H1 (cell line): ENCODE results near the gene AK5. TPM values are rescaled to one million over a fixed set of nuclear protein-coding genes. Genes with fewer than 3 reads are reported as not detected.

Experiments used
- CTCF ChIA-PET: fragments of 300-600 bp; sonication (Branson Sonifier 250); formaldehyde crosslinking; loops from one replicate; lab custom pipeline; 2021; ENCODE audit not compliant: partially characterized antibody; lab: Charles Lee
- POLR2A ChIA-PET: fragments of 300-600 bp; sonication (Branson Sonifier 250); formaldehyde crosslinking; loops from one replicate; lab custom pipeline; 2021; ENCODE audit warnings: inconsistent platforms; ENCODE audit not compliant: partially characterized antibody; lab: Charles Lee
- DNase-seq, 2 experiments: peaks; one replicate each; pipeline versions ENCODE4 v3.0.0 to v3.0.0-alpha.2; 2010 to 2022; ENCODE audit warnings: low spot score in 2 of 2, low read depth in 1 of 2, mixed read lengths in 1 of 2
- FAIRE-seq: peaks from 2 replicates; lab custom pipeline; 2011; peaks lifted over from hg19 to GRCh38; lab: Jason Lieb, UNC
- H2AFZ ChIP-seq: 2 replicates; pipeline ENCODE4 v1.8.1; 2012; ENCODE audit warnings: low read length, inconsistent platforms
- H2AK5ac ChIP-seq: 2 replicates; pipeline ENCODE4 v1.6.1; 2013; ENCODE audit warnings: low read depth, low read length
- H2BK120ac ChIP-seq: replicated peaks from 2 replicates; pipeline ENCODE3; 2013; ENCODE audit warnings: low read depth, low read length, inconsistent platforms
- H2BK12ac ChIP-seq: 2 replicates; pipeline ENCODE4 v1.6.1; 2013; ENCODE audit warnings: low read depth, low read length
- H2BK15ac ChIP-seq: 2 replicates; pipeline ENCODE4 v1.6.1; 2013; ENCODE audit warnings: low read length
- H2BK20ac ChIP-seq: 2 replicates; pipeline ENCODE4 v1.6.1; 2013; ENCODE audit warnings: low read length
- H2BK5ac ChIP-seq: 2 replicates; pipeline ENCODE4 v1.6.1; 2013; ENCODE audit warnings: low read depth, low read length
- H3K14ac ChIP-seq: 2 replicates; pipeline ENCODE4 v1.6.1; 2013; ENCODE audit warnings: inconsistent platforms; ENCODE audit not compliant: insufficient read length
- H3K18ac ChIP-seq: 2 replicates; pipeline ENCODE4 v1.6.1; 2013; ENCODE audit warnings: low read length; ENCODE audit errors: extremely low read depth
- H3K23ac ChIP-seq: 2 replicates; pipeline ENCODE4 v1.6.1; 2013; ENCODE audit warnings: inconsistent platforms; ENCODE audit not compliant: insufficient read length
- H3K23me2 ChIP-seq: 2 replicates; pipeline ENCODE4 v1.6.1; 2013; ENCODE audit warnings: low read depth, low read length
- H3K27ac ChIP-seq: 2 replicates; pipeline ENCODE4 v1.6.1; 2011; ENCODE audit warnings: low read depth, low read length, inconsistent platforms
- H3K27me3 ChIP-seq, 4 experiments: replicated peaks in 1 of 4; 1 replicate in 1 of 4; 2 replicates in 3 of 4; pipeline versions ENCODE4 v1.6.1 to v1.8.1; 2011 to 2013; ENCODE audit warnings: low read length in 3 of 4, mild to moderate bottlenecking in 3 of 4, inconsistent platforms in 2 of 4, mixed read lengths in 2 of 4, moderate library complexity in 1 of 4; ENCODE audit not compliant: control insufficient read depth in 3 of 4, insufficient read depth in 3 of 4; ENCODE audit errors: extremely low read depth in 1 of 4
- H3K36me3 ChIP-seq, 4 experiments: 2 replicates each; pipeline versions ENCODE4 v1.6.1 to v1.8.1; 2011 to 2013; ENCODE audit warnings: mild to moderate bottlenecking in 4 of 4, low read length in 3 of 4, moderate library complexity in 2 of 4, control low read depth in 1 of 4, inconsistent platforms in 1 of 4; ENCODE audit not compliant: insufficient read depth in 4 of 4, control insufficient read depth in 2 of 4
- H3K4ac ChIP-seq: replicated peaks from 2 replicates; pipeline ENCODE3; 2013; ENCODE audit warnings: low read length, low read depth, mixed read lengths, inconsistent platforms; ENCODE audit not compliant: insufficient read length
- H3K4me1 ChIP-seq, 4 experiments: replicated peaks in 1 of 4; 1 replicate in 1 of 4; 2 replicates in 3 of 4; pipeline versions ENCODE4 v1.6.1 to v1.8.1; 2011 to 2013; ENCODE audit warnings: low read length in 3 of 4, inconsistent platforms in 2 of 4, mixed read lengths in 1 of 4; ENCODE audit not compliant: insufficient read depth in 4 of 4, control insufficient read depth in 3 of 4
- H3K4me2 ChIP-seq, 2 experiments: 2 replicates each; pipeline versions ENCODE4 v1.6.1 to v1.8.1; 2011 to 2013; ENCODE audit warnings: low read depth in 2 of 2, low read length in 2 of 2, control low read depth in 1 of 2, inconsistent platforms in 1 of 2, mild to moderate bottlenecking in 1 of 2; ENCODE audit not compliant: insufficient read depth in 1 of 2
- H3K4me3 ChIP-seq, 4 experiments: fragments of 200-600, 300-600 bp in 1 of 4; sonication (generic), shearing (Covaris generic), sonication (Bioruptor Twin) in 1 of 4; 2 replicates each; pipeline versions ENCODE4 v1.5.1 to v1.8.1; 2011 to 2016; ENCODE audit warnings: low read length in 4 of 4, low read depth in 3 of 4, control low read depth in 2 of 4, inconsistent platforms in 2 of 4, mild to moderate bottlenecking in 2 of 4, mixed read lengths in 1 of 4, moderate library complexity in 1 of 4; ENCODE audit not compliant: insufficient read depth in 2 of 4; ENCODE audit errors: extremely low read depth in 1 of 4
- H3K56ac ChIP-seq: replicated peaks from 2 replicates; pipeline ENCODE3; 2013; ENCODE audit warnings: low read depth, mild to moderate bottlenecking, mixed read lengths, low read length, inconsistent platforms; ENCODE audit not compliant: insufficient read length
- H3K79me1 ChIP-seq: 2 replicates; pipeline ENCODE4 v1.6.1; 2013; ENCODE audit warnings: low read depth, low read length, control low read depth
- H3K79me2 ChIP-seq, 2 experiments: 2 replicates each; pipeline versions ENCODE4 v1.6.1 to v1.8.1; 2012 to 2013; ENCODE audit warnings: low read length in 2 of 2, mild to moderate bottlenecking in 2 of 2, inconsistent platforms in 1 of 2; ENCODE audit not compliant: insufficient read depth in 2 of 2, control insufficient read depth in 1 of 2
- H3K9ac ChIP-seq, 4 experiments: replicated peaks in 1 of 4; 1 replicate in 1 of 4; 2 replicates in 3 of 4; pipeline versions ENCODE4 v1.6.1 to v1.8.1; 2011 to 2013; ENCODE audit warnings: low read depth in 3 of 4, low read length in 3 of 4, control low read depth in 2 of 4, mild to moderate bottlenecking in 2 of 4, moderate library complexity in 2 of 4, inconsistent platforms in 1 of 4; ENCODE audit errors: extremely low read depth in 1 of 4
- H3K9me3 ChIP-seq, 2 experiments: 2 replicates each; pipeline versions ENCODE4 v1.6.1 to v1.8.1; 2012 to 2013; ENCODE audit warnings: mild to moderate bottlenecking in 2 of 2, moderate library complexity in 2 of 2, control low read depth in 1 of 2, inconsistent platforms in 1 of 2, low read depth in 1 of 2, low read length in 1 of 2, mixed read lengths in 1 of 2; ENCODE audit not compliant: insufficient read depth in 2 of 2
- H4K20me1 ChIP-seq, 2 experiments: replicated peaks in 1 of 2; 2 replicates each; pipeline versions ENCODE3 to v1.8.1; 2011 to 2013; ENCODE audit warnings: inconsistent platforms in 2 of 2, low read length in 2 of 2, mild to moderate bottlenecking in 1 of 2; ENCODE audit not compliant: insufficient read depth in 2 of 2, control insufficient read depth in 1 of 2
- H4K5ac ChIP-seq: 2 replicates; pipeline ENCODE4 v1.6.1; 2013; ENCODE audit warnings: low read length, low read depth, mixed read lengths, inconsistent platforms; ENCODE audit not compliant: insufficient read length
- H4K8ac ChIP-seq: 2 replicates; pipeline ENCODE4 v1.8.0; 2013; ENCODE audit warnings: mild to moderate bottlenecking, moderate library complexity, low read length, inconsistent platforms; ENCODE audit not compliant: insufficient read depth; ENCODE audit errors: extremely low read depth
- H4K91ac ChIP-seq: replicated peaks from 2 replicates; pipeline ENCODE3; 2013; ENCODE audit warnings: low read length, mixed read lengths, inconsistent platforms; ENCODE audit not compliant: insufficient read length
- BCL11A ChIP-seq, 2 experiments: IDR thresholded peaks; one replicate each; pipeline ENCODE4 v1.6.1; 2011; ENCODE audit warnings: low read depth in 2 of 2, low read length in 2 of 2, mild to moderate bottlenecking in 2 of 2
- CEBPB ChIP-seq: IDR thresholded peaks from 2 replicates; pipeline ENCODE4 v1.6.1; 2012; ENCODE audit warnings: low read depth, low read length
- CHD2 ChIP-seq: IDR thresholded peaks from 2 replicates; pipeline ENCODE4 v1.6.1; 2012; ENCODE audit warnings: low read length, improper control_type of control experiment
- JUND ChIP-seq: IDR thresholded peaks from 2 replicates; pipeline ENCODE4 v1.6.1; 2011; ENCODE audit warnings: mild to moderate bottlenecking, improper control_type of control experiment, low read length
- KDM4A ChIP-seq: IDR thresholded peaks from one replicate; pipeline ENCODE4 v1.7.1; 2012; ENCODE audit warnings: low read depth, mild to moderate bottlenecking, moderate library complexity, low read length, inconsistent platforms; ENCODE audit not compliant: severe bottlenecking
- MAFK ChIP-seq: IDR thresholded peaks from 2 replicates; pipeline ENCODE4 v1.6.1; 2012; ENCODE audit warnings: low read depth, mild to moderate bottlenecking, improper control_type of control experiment, low read length
- RFX5 ChIP-seq: IDR thresholded peaks from 2 replicates; pipeline ENCODE4 v1.6.1; 2011; ENCODE audit warnings: low read depth, low read length, improper control_type of control experiment, borderline replicate concordance
- RNF2 ChIP-seq: fragments of 200-900, 300-1000 bp; sonication (generic); IDR thresholded peaks from 2 replicates; pipeline ENCODE4 v1.7.1; 2016; ENCODE audit warnings: borderline replicate concordance, low read depth, mild to moderate bottlenecking, antibody characterized with exemption, low read length; ENCODE audit not compliant: poor library complexity, severe bottlenecking; ENCODE audit errors: missing control alignments
- SIX5 ChIP-seq: IDR thresholded peaks from 2 replicates; pipeline ENCODE4 v1.6.1; 2011; ENCODE audit warnings: mild to moderate bottlenecking, low read depth, low read length
- TCF12 ChIP-seq: IDR thresholded peaks from 2 replicates; pipeline ENCODE4 v1.6.1; 2011; ENCODE audit warnings: low read depth, mild to moderate bottlenecking, low read length
- TEAD4 ChIP-seq: IDR thresholded peaks from 2 replicates; pipeline ENCODE4 v1.6.1; 2012; ENCODE audit warnings: low read depth, low read length, inconsistent platforms, mixed read lengths
- WGBS, 2 experiments: shearing (Covaris generic) in 1 of 2; methylation state at CpG; one replicate each; pipeline versions ENCODE4 v1.1.6 to v1.1.7; 2013 to 2015; ENCODE audit warnings: low lambda C conversion rate in 2 of 2, mixed read lengths in 2 of 2, inconsistent platforms in 1 of 2, low coverage in 1 of 2, missing lambda C conversion rate in 1 of 2; ENCODE audit not compliant: insufficient replicate concordance in 2 of 2, insufficient coverage in 1 of 2, insufficient read length in 1 of 2; ENCODE audit errors: extremely low coverage in 1 of 2, missing lambda C conversion rate in 1 of 2; 5-methylcytosine and 5-hydroxymethylcytosine counted together
- polyA plus RNA-seq, 7 experiments: library from polyadenylated mRNA; depleted of rRNA in 3 of 7; stranded (reverse) in 5 of 7; unstranded in 2 of 7; fragments of >200 nt in 5 of 7; fragments of 200-250 nt in 2 of 7; gene quantifications; 1 replicate in 5 of 7; 2 replicates in 1 of 7; 4 replicates in 1 of 7; pipeline versions ENCODE4 v1.2.1 to v1.2.3, GENCODE V29; 2011 to 2013; ENCODE audit warnings: missing spikeins in 2 of 7, mixed read lengths in 2 of 7
- total RNA-seq: library from RNA; stranded (reverse); fragmentation: NEBNext Ultra II Directional; extraction: Animal tissue kit (Norgen Biotek cat#: 25700); gene quantifications from 2 replicates; pipeline ENCODE4 v1.2.1, GENCODE V29; 2021
- TF ChIP-seq, protein P1 (sequence below): IDR thresholded peaks from 2 replicates; pipeline ENCODE4 v1.6.1; 2011; ENCODE audit warnings: low read depth, mild to moderate bottlenecking, low read length; ENCODE audit not compliant: insufficient read depth
- TF ChIP-seq, protein P2 (sequence below): IDR thresholded peaks from 2 replicates; pipeline ENCODE4 v1.6.1; 2012; ENCODE audit warnings: low read length, inconsistent platforms

The AK5 gene
- total and polyA plus RNA-seq, 2 of the 8 experiments (the other 6 are each of a cell fraction or from before 2014, with no cell fraction given): 2.0 to 7.1 TPM

DNA sequence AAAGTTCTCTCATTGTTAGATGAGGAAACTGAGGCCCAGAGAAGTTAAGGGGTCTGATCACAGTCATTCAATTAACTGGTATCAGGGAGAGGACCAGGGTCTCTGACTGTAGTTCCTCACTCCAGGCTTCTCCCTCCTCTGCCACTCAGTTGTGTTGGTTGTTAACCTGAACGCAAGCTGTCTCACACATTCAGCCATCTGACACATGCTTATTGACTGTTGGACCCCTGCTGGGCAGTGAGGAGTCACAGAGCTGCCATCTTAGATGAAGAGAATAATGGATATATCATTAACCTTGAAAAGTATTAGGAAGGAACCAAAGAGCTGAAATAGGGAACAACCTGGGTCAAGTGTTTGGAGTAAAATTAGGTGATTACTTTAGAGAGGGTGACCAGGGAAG, 205.8 kb downstream of the AK5 start:
- Histone ChIP-seq H2BK120ac (no peak overlapping the region), H3K27ac (no peak overlapping the region), H3K4me1 (peaks cover 0 to 7% (median 3%) of the 10 kb centered on the region in 4 experiments; a peak in 4 of 7 replicates), H2BK15ac (no peak overlapping the region), H3K36me3 (no peaks in the 10 kb centered on the region), H3K4me3 (no peak overlapping the region), H3K79me1 (no peaks in the 10 kb centered on the region), H3K9ac (no peak overlapping the region), H2BK20ac (no peak overlapping the region), H4K20me1 (no peaks in the 10 kb centered on the region), H2AK5ac (no peak overlapping the region), H3K9me3 (no peaks in the 10 kb centered on the region), H3K27me3 (no peaks in the 10 kb centered on the region), H3K23me2 (no peaks in the 10 kb centered on the region), H3K4me2 (no peak overlapping the region), H3K23ac (no peak overlapping the region), H4K91ac (no peak overlapping the region), H4K8ac (no peak overlapping the region), H2BK5ac (no peak overlapping the region), H3K18ac (no peak overlapping the region), H3K14ac (no peak overlapping the region), H4K5ac (no peak overlapping the region), H3K56ac (no peak overlapping the region), H3K4ac (no peak overlapping the region), H3K79me2 (no peaks in the 10 kb centered on the region), H2AFZ (no peak overlapping the region), H2BK12ac (no peak overlapping the region)
- FAIRE-seq: no peak
- no peak for DNase-seq
- 84% methylated on average over 1 of the region's 1 CpG; no CpG with 5 or more reads in 1 of the 2 experiments for WGBS, 2 experiments
- ChIA-PET POLR2A (no interaction called here), CTCF (interaction anchor here (0.8 kb wide), 1 partner anchor 45 kb away, joined by 3 read pairs; no protein-coding TSS in a partner anchor)
- no peak for TF ChIP-seq RNF2
- TF ChIP-seq BCL11A (IDR thresholded peaks at IDR 0.05; ENCODE audit: low read depth in 2 of 2, low read length in 2 of 2): no peak
- TF ChIP-seq KDM4A: no peak
- no peak for TF ChIP-seq SIX5
- no peak for TF ChIP-seq TCF12
- no peak for TF ChIP-seq TEAD4
- TF ChIP-seq, protein P1, sequence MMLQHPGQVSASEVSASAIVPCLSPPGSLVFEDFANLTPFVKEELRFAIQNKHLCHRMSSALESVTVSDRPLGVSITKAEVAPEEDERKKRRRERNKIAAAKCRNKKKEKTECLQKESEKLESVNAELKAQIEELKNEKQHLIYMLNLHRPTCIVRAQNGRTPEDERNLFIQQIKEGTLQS: no peak
- no peak for TF ChIP-seq CEBPB
- no peak for TF ChIP-seq RFX5
- no peak for TF ChIP-seq CHD2
- no peak for TF ChIP-seq JUND
- TF ChIP-seq MAFK: no peak
- TF ChIP-seq, protein P2, sequence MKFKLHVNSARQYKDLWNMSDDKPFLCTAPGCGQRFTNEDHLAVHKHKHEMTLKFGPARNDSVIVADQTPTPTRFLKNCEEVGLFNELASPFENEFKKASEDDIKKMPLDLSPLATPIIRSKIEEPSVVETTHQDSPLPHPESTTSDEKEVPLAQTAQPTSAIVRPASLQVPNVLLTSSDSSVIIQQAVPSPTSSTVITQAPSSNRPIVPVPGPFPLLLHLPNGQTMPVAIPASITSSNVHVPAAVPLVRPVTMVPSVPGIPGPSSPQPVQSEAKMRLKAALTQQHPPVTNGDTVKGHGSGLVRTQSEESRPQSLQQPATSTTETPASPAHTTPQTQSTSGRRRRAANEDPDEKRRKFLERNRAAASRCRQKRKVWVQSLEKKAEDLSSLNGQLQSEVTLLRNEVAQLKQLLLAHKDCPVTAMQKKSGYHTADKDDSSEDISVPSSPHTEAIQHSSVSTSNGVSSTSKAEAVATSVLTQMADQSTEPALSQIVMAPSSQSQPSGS: no peak
